Skeletal muscle cell (primary cell): ENCODE results near the gene CAND2.
A peak's percentile ranks its signal among the peaks of the same experiment; 100 is the strongest.
"Not testable (repeated sequence)": the region's sequence is repeated elsewhere in the genome, so short reads cannot be mapped to it uniquely, and the experiment has no call there.

Source experiments
- DNase-seq: peaks from one replicate; pipeline ENCODE4 v3.0.0-alpha.2; 2010; ENCODE audit warnings: low read depth
- H3K4me3 ChIP-seq: 2 replicates; pipeline ENCODE4 v1.5.1; 2011; ENCODE audit warnings: low read depth, mild to moderate bottlenecking, control low read depth, low read length, moderate library complexity

Gene CAND2

DNA sequence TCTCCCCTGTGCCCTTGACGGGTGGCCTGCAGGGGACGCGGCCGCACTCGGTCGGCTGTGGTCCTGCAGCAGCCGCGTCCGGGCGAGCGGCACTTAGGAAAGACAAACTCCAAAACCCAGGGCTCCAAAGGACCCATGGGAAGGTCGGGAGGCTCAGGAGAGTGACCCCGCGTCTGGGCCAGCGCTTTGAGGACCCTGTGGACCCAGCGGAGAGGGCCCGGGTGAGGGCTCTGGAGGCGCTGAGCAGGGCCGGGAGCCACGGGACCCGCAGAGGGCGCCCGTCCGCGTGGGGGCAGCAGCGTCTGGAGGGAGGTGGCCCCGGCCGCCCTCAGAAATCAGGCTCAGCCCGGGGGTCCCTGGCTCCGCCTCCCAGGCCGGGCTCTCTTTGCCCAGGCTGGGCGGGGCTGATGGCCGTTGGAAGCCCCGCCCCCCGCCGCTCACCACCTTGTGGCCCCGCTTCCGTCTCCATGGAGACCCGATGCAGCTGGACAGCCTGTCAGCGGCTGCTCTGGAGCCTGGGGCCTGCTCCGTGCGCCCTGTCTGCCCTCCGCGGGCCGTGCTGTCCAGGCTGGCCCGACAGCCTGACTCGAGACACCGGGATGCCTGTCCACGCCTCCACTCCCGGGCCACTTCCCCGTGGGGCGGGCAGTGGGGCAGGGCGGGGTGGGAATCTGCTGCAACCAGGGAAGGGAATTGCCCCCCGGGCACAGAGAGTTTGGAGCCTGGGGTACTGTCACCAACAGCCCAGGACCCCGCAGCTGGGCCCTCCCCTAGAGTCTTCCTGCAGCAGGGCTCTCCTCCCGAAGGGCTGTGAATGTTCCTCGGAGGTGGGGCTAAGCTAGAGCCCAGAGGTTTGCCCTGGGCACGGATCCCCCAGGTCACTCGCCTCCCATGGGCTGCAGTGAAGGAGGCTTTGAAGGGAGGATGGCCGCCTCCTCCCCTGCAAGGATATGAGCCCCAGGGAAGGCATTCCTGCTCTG lies 79.7 kb downstream of the CAND2 start:
- H3K4me3 ChIP-seq = peak overlapping the region; percentile 26
- no peak for DNase-seq

DNA sequence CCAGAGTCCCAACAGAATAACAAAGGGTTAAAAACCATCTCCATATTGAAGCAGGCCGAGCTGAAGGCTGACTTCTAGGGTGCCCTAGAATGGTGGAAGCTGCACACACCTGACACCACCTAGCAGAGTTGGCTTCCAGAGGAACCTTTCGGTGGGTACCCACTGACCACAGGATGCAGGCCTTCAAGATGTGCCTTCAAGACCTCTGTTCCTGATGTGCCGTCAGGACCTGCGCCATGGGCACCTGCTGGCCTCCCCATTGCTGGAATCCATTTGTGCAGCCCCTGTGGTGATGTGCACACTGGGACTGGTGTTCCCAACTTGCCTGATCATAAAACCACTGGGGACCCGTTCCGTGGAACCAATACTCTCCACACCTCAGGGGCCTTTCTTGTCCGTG lies 80.6 kb downstream of the CAND2 start:
- DNase-seq = no peak
- no peak overlapping the region for H3K4me3 ChIP-seq

DNA sequence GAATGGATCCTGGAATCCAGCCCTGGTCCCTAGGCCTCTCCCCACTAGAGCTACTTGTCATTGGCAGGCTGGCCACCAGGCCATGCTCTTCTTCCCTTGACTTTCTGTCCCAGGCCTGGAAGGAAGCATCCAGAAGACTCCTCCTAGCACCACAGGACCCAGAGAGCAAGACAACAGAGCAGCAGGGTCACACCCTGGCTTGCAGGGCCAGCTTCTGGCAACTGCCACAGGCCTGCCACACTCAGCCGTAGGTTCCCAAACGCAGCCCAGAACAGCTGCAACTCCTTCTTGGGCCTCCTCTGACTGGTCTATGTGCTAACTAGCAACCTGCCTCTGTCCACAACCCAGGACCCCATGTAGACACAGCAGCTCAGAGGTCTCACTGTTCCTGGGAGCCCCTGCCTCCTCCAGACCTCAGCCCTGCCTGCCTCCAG lies 81.7 kb downstream of the CAND2 start:
- no peak for DNase-seq
- no peak overlapping the region for H3K4me3 ChIP-seq

DNA sequence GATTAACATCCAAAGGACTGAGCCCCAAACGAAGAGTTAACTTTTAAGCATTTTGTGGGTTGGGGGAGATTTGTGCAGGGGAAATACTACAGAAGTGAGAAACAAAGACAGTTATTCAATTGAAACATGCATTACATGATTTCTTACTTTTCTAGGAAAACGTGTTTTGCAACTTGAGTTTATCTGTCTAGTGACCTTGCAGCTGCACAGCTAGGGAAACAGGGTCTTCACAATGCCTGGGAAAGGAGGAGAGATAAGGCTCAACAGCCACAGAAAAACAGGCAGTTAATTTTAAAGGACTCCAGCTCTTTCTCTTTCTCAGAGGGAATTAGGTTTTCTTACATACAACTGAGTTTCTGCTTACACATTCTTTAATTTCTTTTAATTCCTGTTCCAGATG lies 82.3 kb downstream of the CAND2 start:
- not testable (repeated sequence) for DNase-seq, H3K4me3 ChIP-seq

DNA sequence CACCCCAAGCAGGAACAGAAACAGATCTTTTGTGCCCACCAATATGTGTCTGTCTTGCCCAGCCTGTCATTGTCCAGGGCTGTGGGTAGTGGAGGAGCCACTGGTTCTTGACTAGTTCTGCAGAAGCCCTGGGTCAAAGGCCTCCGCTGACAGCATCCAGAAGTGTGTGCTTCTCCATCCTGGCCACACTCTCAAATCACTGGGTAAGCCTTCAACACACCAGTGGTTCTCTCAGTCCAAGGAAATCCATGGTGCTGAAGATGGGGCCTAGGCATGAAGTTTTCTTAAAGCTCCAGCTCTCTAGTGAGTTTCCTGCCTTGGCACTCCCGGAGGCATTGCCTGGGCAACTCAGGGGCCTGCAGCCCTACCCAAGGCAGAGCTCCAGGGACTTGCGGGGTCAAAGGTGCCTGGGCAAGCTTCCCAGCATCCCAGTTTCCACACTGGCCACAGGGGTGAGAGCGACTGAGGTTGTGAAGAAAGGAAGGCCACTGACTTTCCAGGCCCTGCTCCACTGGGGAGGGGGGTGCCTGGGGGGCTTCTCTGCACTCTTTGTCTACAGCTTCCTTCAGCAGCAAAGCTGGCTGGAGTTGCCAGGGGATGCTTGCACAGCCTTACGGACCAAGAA lies 82.8 kb downstream of the CAND2 start:
- H3K4me3 ChIP-seq = no peak overlapping the region
- DNase-seq = no peak

DNA sequence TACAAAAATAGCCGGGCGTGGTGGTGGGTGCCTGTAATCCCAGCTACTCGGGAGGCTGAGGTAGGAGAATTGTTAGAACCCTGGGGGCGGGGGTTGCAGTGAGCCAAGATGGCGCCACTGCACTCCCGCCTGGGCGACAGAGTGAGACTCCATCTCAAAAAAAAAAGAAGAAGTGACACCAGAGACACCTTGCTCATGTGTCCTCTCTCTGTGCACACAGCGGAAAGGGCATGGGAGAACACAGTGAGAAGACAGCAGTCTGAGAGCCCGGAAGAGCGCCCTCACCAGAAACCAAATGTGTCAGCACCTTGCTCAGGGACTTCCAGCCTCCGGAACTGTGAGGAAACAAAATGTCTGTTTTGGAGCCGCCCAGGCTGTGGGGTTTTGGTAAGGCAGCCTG lies 85.4 kb downstream of the CAND2 start:
- not testable (repeated sequence) for DNase-seq, H3K4me3 ChIP-seq

DNA sequence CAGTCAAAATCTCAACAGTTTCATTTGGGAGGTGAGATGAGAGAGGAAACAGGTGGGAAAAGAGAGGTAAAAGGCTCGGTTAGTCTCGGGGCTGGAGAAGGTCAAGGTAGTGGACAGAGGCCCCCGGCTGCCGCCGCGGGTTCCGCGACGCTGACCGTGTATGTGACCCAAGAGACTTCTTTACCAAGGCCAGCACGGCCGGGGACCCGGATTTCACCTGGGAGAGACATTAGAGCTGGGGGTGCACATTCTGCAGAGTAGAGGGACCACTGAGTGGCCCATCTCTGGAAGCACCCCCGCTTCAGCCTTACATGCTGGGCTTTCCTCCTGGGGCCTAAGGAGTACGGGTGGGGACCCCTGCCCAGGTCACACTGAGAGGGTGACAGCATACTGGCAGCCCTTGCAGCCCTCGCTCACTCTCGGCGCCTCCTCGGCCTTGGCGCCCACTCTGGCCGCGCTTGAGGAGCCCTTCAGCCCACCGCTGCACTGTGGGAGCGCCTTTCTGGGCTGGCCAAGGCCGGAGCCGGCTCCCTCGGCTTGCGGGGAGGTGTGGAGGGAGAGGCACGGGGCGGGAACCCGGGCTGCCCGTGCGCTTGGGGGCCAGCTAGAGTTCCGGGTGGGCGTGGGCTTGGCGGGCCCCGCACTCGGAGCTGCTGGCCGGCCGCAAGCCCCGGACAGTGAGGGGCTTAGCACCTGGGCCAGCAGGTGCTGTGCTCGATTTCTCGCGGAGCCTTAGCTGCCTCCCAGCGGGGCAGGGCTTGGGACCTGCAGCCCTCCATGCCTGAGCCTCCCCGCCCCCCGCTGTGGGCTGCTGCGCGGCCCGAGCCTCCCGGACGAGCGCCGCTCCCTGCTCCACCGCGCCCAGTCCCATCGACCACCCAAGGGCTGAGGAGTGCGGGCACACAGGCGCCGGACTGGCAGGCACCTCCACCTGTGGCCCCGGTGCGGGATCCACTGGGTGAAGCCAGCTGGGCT lies 86.1 kb downstream of the CAND2 start:
- no peak overlapping the region for H3K4me3 ChIP-seq
- DNase-seq = no peak

DNA sequence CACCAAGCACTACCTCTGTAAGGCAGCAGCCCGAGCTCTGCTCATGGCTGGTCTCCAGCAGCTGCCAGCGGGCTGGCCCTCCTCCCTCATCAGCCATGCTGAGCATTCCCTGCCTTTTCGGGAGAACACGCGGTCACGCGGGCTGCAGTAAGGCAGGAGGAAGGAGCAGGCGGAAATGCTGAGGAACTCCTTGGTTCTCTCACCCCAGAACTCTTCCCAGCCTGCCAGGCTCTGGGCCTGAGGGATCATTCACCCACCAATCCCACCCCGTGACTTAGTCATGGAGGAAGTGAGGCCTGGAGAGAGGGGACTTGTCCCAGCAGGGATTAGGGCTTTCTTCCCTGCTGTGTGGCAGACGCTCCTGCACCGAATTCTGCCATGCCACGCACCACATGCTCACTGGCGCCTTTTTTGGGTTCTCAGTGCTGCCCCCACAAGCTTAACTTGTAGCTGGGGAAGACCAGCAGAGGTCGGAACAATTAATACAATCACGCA lies 87.8 kb downstream of the CAND2 start:
- no peak for DNase-seq
- H3K4me3 ChIP-seq = no peak overlapping the region
